C1 segment of cervical spinal cord (tissue), 14 donors: ENCODE results near the gene AVPR2.

Experiments
- DNase-seq, 14 donors: peaks; one replicate each; lab custom pipeline; 2025; lab: John Stamatoyannopoulos, UW

AVPR2 gene

GRCh38 chrX:153871451-153871850 is 33.0 kb upstream of the AVPR2 start:
- DNase-seq = no peak

- no peak for DNase-seq
These were observed 32.3 kb upstream of the AVPR2 start for GRCh38 chrX:153871946-153872878.

GRCh38 chrX:153873282-153874084 is 31.0 kb upstream of the AVPR2 start:
- DNase-seq = peak in 3 of 14 donors; percentile 9 to 53 (median 22)

- no peak for DNase-seq
These were observed 30.4 kb upstream of the AVPR2 start for GRCh38 chrX:153874085-153874365.

- no peak for DNase-seq
These were observed 29.9 kb upstream of the AVPR2 start for GRCh38 chrX:153874366-153875125.

GRCh38 chrX:153875391-153876111 is 28.9 kb upstream of the AVPR2 start:
- peak in 8 of 14 donors; percentile 3 to 68 (median 23) for DNase-seq

GRCh38 chrX:153876112-153876491 is 28.4 kb upstream of the AVPR2 start:
- no peak for DNase-seq

- no peak for DNase-seq
These were observed 26.8 kb upstream of the AVPR2 start for GRCh38 chrX:153877571-153878261.

- DNase-seq = peak in 1 of 14 donors; percentile 37
These were observed 26.1 kb upstream of the AVPR2 start for GRCh38 chrX:153878345-153878744.

GRCh38 chrX:153878969-153879653 is 25.4 kb upstream of the AVPR2 start:
- DNase-seq = no peak

GRCh38 chrX:153879741-153880439 is 24.6 kb upstream of the AVPR2 start:
- DNase-seq = no peak

- no peak for DNase-seq
These were observed 24.0 kb upstream of the AVPR2 start for GRCh38 chrX:153880440-153880815.

- DNase-seq = no peak
These were observed 23.2 kb upstream of the AVPR2 start for GRCh38 chrX:153881281-153881680.

GRCh38 chrX:153882086-153882498 is 22.4 kb upstream of the AVPR2 start:
- DNase-seq = no peak

GRCh38 chrX:153882557-153882956 is 21.9 kb upstream of the AVPR2 start:
- no peak for DNase-seq

GRCh38 chrX:153883163-153883843 is 21.2 kb upstream of the AVPR2 start:
- DNase-seq = no peak

- peak in 1 of 14 donors; percentile 35 for DNase-seq
These were observed 20.3 kb upstream of the AVPR2 start for GRCh38 chrX:153884136-153884535.

- no peak for DNase-seq
These were observed 19.9 kb upstream of the AVPR2 start for GRCh38 chrX:153884590-153884989.

GRCh38 chrX:153885208-153885787 is 19.2 kb upstream of the AVPR2 start:
- no peak for DNase-seq
